Measurements from ENCODE around the gene RSPRY1. TPM values are rescaled to one million over a fixed set of nuclear protein-coding genes. Genes with fewer than 3 reads are reported as not detected.

RSPRY1 gene
- total RNA-seq, 1 donor from 2014 or later: 91.1 TPM

Other genes with a start within 250 kb of the RSPRY1 start
- gene CETP, start 224.4 kb upstream of the RSPRY1 start, total RNA-seq: not detected in 2 replicates
- 6.6 and 9.0 TPM in 2 replicates for gene NLRC5, start 196.8 kb upstream of the RSPRY1 start, total RNA-seq
- gene CPNE2, start 93.7 kb upstream of the RSPRY1 start, total RNA-seq: 28.8 and 32.2 TPM in 2 replicates
- 92.2 and 93.6 TPM in 2 replicates for gene PSME3IP1, start 290 bp upstream of the RSPRY1 start, total RNA-seq
- gene ARL2BP, start 58.9 kb downstream of the RSPRY1 start, total RNA-seq: 71.2 and 105 TPM in 2 replicates
- 20.6 and 66.5 TPM in 2 replicates for gene PLLP, start 98.3 kb downstream of the RSPRY1 start, total RNA-seq
- gene CCL22, start 172.5 kb downstream of the RSPRY1 start, total RNA-seq: not detected in 2 replicates
- 10.1 and 12.5 TPM in 2 replicates for gene CX3CL1, start 186.2 kb downstream of the RSPRY1 start, total RNA-seq
- not detected in 2 replicates for gene CCL17, start 218.4 kb downstream of the RSPRY1 start, total RNA-seq

Measured in renal cortical epithelial cell (primary cell).